ENCODE measurements around the gene EXD1. TPM values are rescaled to one million over a fixed set of nuclear protein-coding genes. Genes with fewer than 3 reads are reported as not detected.

EXD1 gene
- total and polyA plus RNA-seq, 9 donors, result not detected

DNA sequence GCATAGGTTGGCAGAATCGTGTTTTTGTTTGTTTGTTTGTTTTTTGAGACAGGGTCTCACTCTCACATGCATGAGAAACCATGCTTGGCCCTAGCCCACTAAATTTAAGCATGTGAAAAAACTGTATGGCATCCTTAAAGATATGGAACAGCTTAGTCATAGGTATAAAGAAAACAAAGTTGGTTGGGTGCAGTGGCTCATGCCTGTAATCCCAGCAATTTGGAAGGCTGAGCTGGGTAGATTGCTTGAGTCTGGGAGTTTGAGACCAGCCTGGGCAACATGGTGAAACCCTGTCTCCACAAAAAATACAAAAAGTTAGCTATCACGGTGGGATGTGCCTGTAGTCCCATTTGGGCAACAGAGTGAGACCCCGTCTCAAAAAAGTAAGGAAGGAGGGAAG, 25.2 kb downstream of the EXD1 start:
- TF ChIP-seq, protein P1, sequence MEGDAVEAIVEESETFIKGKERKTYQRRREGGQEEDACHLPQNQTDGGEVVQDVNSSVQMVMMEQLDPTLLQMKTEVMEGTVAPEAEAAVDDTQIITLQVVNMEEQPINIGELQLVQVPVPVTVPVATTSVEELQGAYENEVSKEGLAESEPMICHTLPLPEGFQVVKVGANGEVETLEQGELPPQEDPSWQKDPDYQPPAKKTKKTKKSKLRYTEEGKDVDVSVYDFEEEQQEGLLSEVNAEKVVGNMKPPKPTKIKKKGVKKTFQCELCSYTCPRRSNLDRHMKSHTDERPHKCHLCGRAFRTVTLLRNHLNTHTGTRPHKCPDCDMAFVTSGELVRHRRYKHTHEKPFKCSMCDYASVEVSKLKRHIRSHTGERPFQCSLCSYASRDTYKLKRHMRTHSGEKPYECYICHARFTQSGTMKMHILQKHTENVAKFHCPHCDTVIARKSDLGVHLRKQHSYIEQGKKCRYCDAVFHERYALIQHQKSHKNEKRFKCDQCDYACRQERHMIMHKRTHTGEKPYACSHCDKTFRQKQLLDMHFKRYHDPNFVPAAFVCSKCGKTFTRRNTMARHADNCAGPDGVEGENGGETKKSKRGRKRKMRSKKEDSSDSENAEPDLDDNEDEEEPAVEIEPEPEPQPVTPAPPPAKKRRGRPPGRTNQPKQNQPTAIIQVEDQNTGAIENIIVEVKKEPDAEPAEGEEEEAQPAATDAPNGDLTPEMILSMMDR (IDR thresholded peaks at IDR 0.05), result no peak
- no peak for TF ChIP-seq POLR2A (IDR thresholded peaks at IDR 0.05)
- TF ChIP-seq EP300 (IDR thresholded peaks at IDR 0.05), result no peak
- Histone ChIP-seq H3K9me3 (no peaks in the 10 kb centered on the region), H3K4me1 (ENCODE audit: insufficient read depth) (no peaks in the 10 kb centered on the region), H3K27ac (no peak overlapping the region), H3K27me3 (no peaks in the 10 kb centered on the region), H3K4me3 (no peak overlapping the region), H3K36me3 (no peaks in the 10 kb centered on the region)
- 62 to 78% (median 71%) methylated on average over 3 of the region's 3 CpGs for WGBS, 3 donors
- intact Hi-C loops (cut with DNase I), result no loop called here
- DNase-seq, result no peak

DNA sequence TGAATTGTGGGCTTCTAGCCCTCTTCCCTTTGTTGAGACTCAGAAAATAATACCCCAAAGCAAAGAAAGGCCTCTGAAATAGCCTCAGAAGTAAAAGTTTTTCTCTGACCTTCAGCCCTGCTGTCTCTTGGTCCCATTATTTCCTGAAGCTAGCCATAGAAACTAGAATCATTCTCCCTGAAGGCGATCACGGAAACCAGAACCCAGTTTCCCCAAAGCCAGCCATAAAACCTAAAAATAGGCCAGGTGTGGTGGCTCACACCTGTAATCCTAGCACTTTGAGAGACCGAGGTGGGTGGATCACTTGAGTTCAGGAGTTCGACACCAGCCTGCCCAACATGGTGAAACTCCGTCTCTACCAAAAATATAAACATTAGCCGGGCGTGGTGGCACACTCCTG, 27.2 kb downstream of the EXD1 start:
- intact Hi-C loops (cut with DNase I), result no loop called here
- Histone ChIP-seq H3K4me3 (no peak overlapping the region), H3K4me1 (ENCODE audit: insufficient read depth) (no peaks in the 10 kb centered on the region), H3K36me3 (no peaks in the 10 kb centered on the region), H3K27ac (no peak overlapping the region), H3K9me3 (no peaks in the 10 kb centered on the region), H3K27me3 (no peaks in the 10 kb centered on the region)
- WGBS, 3 donors, result 88 to 89% (median 89%) methylated on average over 7 of the region's 7 CpGs
- TF ChIP-seq EP300 (IDR thresholded peaks at IDR 0.05) (no peak), POLR2A (IDR thresholded peaks at IDR 0.05) (no peak)
- TF ChIP-seq, protein P1 (IDR thresholded peaks at IDR 0.05), result no peak
- DNase-seq, result no peak

DNA sequence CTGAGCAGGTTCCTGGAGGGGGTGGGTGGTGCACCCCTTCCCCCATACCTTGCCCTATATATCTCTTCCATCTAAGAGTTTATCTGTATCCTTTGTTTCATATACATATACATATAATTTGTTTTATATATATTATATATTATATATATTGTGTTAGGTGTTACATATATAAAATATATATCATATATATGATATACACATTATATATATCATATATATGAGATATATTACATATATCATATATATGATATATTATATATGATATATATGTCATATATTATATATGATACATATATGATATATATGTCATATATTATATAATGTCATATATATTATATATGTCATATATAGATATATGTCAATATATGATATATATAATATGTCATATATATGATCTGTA, 31.1 kb downstream of the EXD1 start:
- TF ChIP-seq, protein P1 (IDR thresholded peaks at IDR 0.05), result no peak
- no peak for TF ChIP-seq EP300 (IDR thresholded peaks at IDR 0.05)
- TF ChIP-seq POLR2A (IDR thresholded peaks at IDR 0.05), result no peak

DNA sequence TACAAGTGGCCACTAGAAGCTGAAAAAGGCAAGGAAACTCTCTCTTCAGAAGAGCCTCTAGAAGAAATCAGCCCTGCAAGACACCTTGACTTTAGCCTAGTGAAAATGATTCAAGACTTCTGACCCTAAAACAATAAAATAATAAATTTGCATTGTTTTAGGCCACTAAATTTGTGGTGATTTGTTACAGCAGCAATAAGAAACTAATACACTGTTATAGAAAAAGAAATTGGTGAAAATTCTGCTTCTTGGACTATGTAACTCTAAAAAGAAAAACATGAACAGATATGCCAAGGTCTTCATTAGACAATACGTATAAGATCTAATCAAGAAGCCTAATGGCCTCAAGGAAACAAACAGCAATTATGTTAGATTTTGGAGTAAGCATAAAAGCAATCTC, 36.1 kb downstream of the EXD1 start:
- DNase-seq, result no peak
- H3K36me3 ChIP-seq, result no peaks in the 10 kb centered on the region
- 72 to 93% (median 73%) methylated on average over 1 of the region's 1 CpG for WGBS, 3 donors
- TF ChIP-seq EP300 (IDR thresholded peaks at IDR 0.05) (no peak), POLR2A (IDR thresholded peaks at IDR 0.05) (no peak)
- TF ChIP-seq, protein P1 (IDR thresholded peaks at IDR 0.05), result no peak
- intact Hi-C loops (cut with DNase I), result no loop called here
- H3K27ac ChIP-seq, result no peak overlapping the region
- no peak overlapping the region for H3K4me3 ChIP-seq
- H3K4me1 ChIP-seq (ENCODE audit: insufficient read depth), result no peaks in the 10 kb centered on the region
- no peaks in the 10 kb centered on the region for H3K9me3 ChIP-seq
- H3K27me3 ChIP-seq, result no peaks in the 10 kb centered on the region

More for the DNA sequence above, 31.1 kb downstream of the EXD1 start:
- Histone ChIP-seq H3K36me3 (no peaks in the 10 kb centered on the region), H3K27me3 (no peaks in the 10 kb centered on the region), H3K27ac (no peak overlapping the region), H3K9me3 (no peaks in the 10 kb centered on the region), H3K4me3 (no peak overlapping the region), H3K4me1 (ENCODE audit: insufficient read depth) (no peaks in the 10 kb centered on the region)
- intact Hi-C loops (cut with DNase I), result no loop called here
- DNase-seq, result no peak
